H9 (cell line): ENCODE measurements around the gene ASB7. TPM values are rescaled to one million over a fixed set of nuclear protein-coding genes. Genes with fewer than 3 reads are reported as not detected.

Source experiments
- DNase-seq: peaks from one replicate; pipeline ENCODE4 v3.0.0-alpha.2; 2017
- H2AFZ ChIP-seq: one replicate; pipeline ENCODE4 v1.6.1; 2013; ENCODE audit warnings: mild to moderate bottlenecking, low read length, control low read depth, moderate library complexity
- H2AK5ac ChIP-seq: 2 replicates; pipeline ENCODE4 v1.6.1; 2013; ENCODE audit warnings: low read length, control low read depth, mixed read lengths; ENCODE audit not compliant: insufficient read length
- H2BK120ac ChIP-seq: one replicate; pipeline ENCODE4 v1.6.1; 2013; ENCODE audit warnings: low read depth, mild to moderate bottlenecking, low read length, control low read depth, inconsistent platforms; ENCODE audit not compliant: poor library complexity, severe bottlenecking
- H2BK12ac ChIP-seq: 2 replicates; pipeline ENCODE4 v1.6.1; 2013; ENCODE audit warnings: low read length, control low read depth, mixed read lengths, low read depth; ENCODE audit not compliant: insufficient read length
- H2BK15ac ChIP-seq: 2 replicates; pipeline ENCODE4 v1.6.1; 2013; ENCODE audit warnings: low read depth, low read length, control low read depth
- H2BK20ac ChIP-seq: one replicate; pipeline ENCODE4 v1.6.1; 2013; ENCODE audit warnings: low read depth, mild to moderate bottlenecking, low read length, control low read depth, inconsistent platforms; ENCODE audit not compliant: poor library complexity, severe bottlenecking
- H2BK5ac ChIP-seq: 2 replicates; pipeline ENCODE4 v1.6.1; 2013; ENCODE audit warnings: low read length, control low read depth, mixed read lengths; ENCODE audit not compliant: insufficient read length
- H3K14ac ChIP-seq: 2 replicates; pipeline ENCODE4 v1.6.1; 2013; ENCODE audit warnings: low read length, control low read depth; ENCODE audit not compliant: insufficient read depth
- H3K18ac ChIP-seq: 2 replicates; pipeline ENCODE4 v1.6.1; 2013; ENCODE audit warnings: low read depth, mild to moderate bottlenecking, mixed read lengths, low read length, control low read depth; ENCODE audit not compliant: insufficient read length
- H3K23ac ChIP-seq: 2 replicates; pipeline ENCODE4 v1.6.1; 2013; ENCODE audit warnings: low read length, control low read depth, mixed read lengths, low read depth; ENCODE audit not compliant: insufficient read length
- H3K23me2 ChIP-seq: 2 replicates; pipeline ENCODE4 v1.6.1; 2013; ENCODE audit warnings: low read depth, mild to moderate bottlenecking, mixed read lengths, low read length, control low read depth; ENCODE audit not compliant: insufficient read length, poor library complexity, severe bottlenecking
- H3K27ac ChIP-seq: 2 replicates; pipeline ENCODE4 v1.5.1; 2013; ENCODE audit warnings: low read length, control low read depth, mixed read lengths, low read depth; ENCODE audit not compliant: insufficient read length
- H3K27me3 ChIP-seq: 2 replicates; pipeline ENCODE4 v1.6.1; 2013; ENCODE audit warnings: low read length, control low read depth, inconsistent platforms; ENCODE audit not compliant: insufficient read depth
- H3K4ac ChIP-seq: 2 replicates; pipeline ENCODE4 v1.6.1; 2013; ENCODE audit warnings: low read depth, mild to moderate bottlenecking, control low read depth, inconsistent platforms, low read length, moderate library complexity
- H3K4me1 ChIP-seq: 2 replicates; pipeline ENCODE4 v1.6.1; 2013; ENCODE audit warnings: low read length, control low read depth, inconsistent platforms; ENCODE audit not compliant: insufficient read depth
- H3K4me2 ChIP-seq: 2 replicates; pipeline ENCODE4 v1.6.1; 2013; ENCODE audit warnings: low read length, control low read depth, mixed read lengths; ENCODE audit not compliant: insufficient read length, insufficient read depth
- H3K56ac ChIP-seq: 2 replicates; pipeline ENCODE4 v1.6.1; 2013; ENCODE audit warnings: low read depth, mild to moderate bottlenecking, mixed read lengths, low read length, control low read depth; ENCODE audit not compliant: insufficient read length
- H3K79me1 ChIP-seq: 2 replicates; pipeline ENCODE4 v1.6.1; 2013; ENCODE audit warnings: low read depth, mild to moderate bottlenecking, moderate library complexity, low read length, control low read depth, inconsistent platforms; ENCODE audit not compliant: insufficient read depth, poor library complexity, severe bottlenecking
- H3K79me2 ChIP-seq: 2 replicates; pipeline ENCODE4 v1.6.1; 2013; ENCODE audit warnings: low read length, control low read depth, inconsistent platforms; ENCODE audit not compliant: insufficient read depth
- H3K9ac ChIP-seq: 2 replicates; pipeline ENCODE4 v1.6.1; 2013; ENCODE audit warnings: low read length, control low read depth, mixed read lengths; ENCODE audit not compliant: insufficient read length; ENCODE audit errors: extremely low read depth
- H3K9me3 ChIP-seq: one replicate; pipeline ENCODE4 v1.6.1; 2013; ENCODE audit warnings: low read depth, low read length, inconsistent platforms; ENCODE audit not compliant: control insufficient read depth
- H3T11ph ChIP-seq: one replicate; pipeline ENCODE4 v1.6.1; 2013; ENCODE audit warnings: mild to moderate bottlenecking, low read length, control low read depth, inconsistent platforms
- H4K20me1 ChIP-seq: one replicate; pipeline ENCODE4 v1.6.1; 2013; ENCODE audit not compliant: control insufficient read depth, insufficient read length, insufficient read depth
- H4K5ac ChIP-seq: 2 replicates; pipeline ENCODE4 v1.6.1; 2013; ENCODE audit warnings: low read depth, mild to moderate bottlenecking, mixed read lengths, low read length, control low read depth; ENCODE audit not compliant: insufficient read length
- H4K8ac ChIP-seq: replicated peaks from 2 replicates; pipeline ENCODE4 v1.6.1; 2013; ENCODE audit warnings: low read length, control low read depth, mixed read lengths, low read depth; ENCODE audit not compliant: insufficient read length
- H4K91ac ChIP-seq: 2 replicates; pipeline ENCODE4 v1.6.1; 2013; ENCODE audit warnings: low read depth, mild to moderate bottlenecking, moderate library complexity, mixed read lengths, low read length, control low read depth; ENCODE audit not compliant: insufficient read length
- H3K27ac Mint-ChIP-seq, 3 experiments: 2 replicates in 2 of 3; 3 replicates in 1 of 3; pipeline ENCODE4 v1.8.0; 2020 to 2021; ENCODE audit warnings: mixed read lengths in 3 of 3, mild to moderate bottlenecking in 1 of 3, moderate library complexity in 1 of 3
- H3K27me3 Mint-ChIP-seq: 2 replicates; pipeline ENCODE4 v1.8.0; 2021; ENCODE audit warnings: low read depth, mild to moderate bottlenecking, moderate library complexity, mixed read lengths
- H3K36me3 Mint-ChIP-seq, 3 experiments: 2 replicates in 2 of 3; 3 replicates in 1 of 3; pipeline ENCODE4 v1.8.0; 2020 to 2021; ENCODE audit warnings: low read depth in 3 of 3, mixed read lengths in 3 of 3; ENCODE audit not compliant: insufficient read depth in 1 of 3
- H3K4me1 Mint-ChIP-seq, 2 experiments: 2 replicates each; pipeline ENCODE4 v1.8.0; 2020; ENCODE audit warnings: mixed read lengths in 2 of 2
- H3K4me3 Mint-ChIP-seq, 2 experiments: 2 replicates in 1 of 2; 3 replicates in 1 of 2; pipeline ENCODE4 v1.8.0; 2020 to 2021; ENCODE audit warnings: mild to moderate bottlenecking in 2 of 2, mixed read lengths in 2 of 2, moderate library complexity in 1 of 2
- H3K9me3 Mint-ChIP-seq, 2 experiments: 2 replicates in 1 of 2; 3 replicates in 1 of 2; pipeline ENCODE4 v1.8.0; 2020; ENCODE audit warnings: mild to moderate bottlenecking in 2 of 2, mixed read lengths in 2 of 2, moderate library complexity in 1 of 2
- CTCF ChIP-seq: fragments of 200-600 bp; sonication (generic); conservative IDR thresholded peaks from 3 replicates; pipeline ENCODE4 v1.8.0; 2021; ENCODE audit warnings: antibody characterized with exemption, mild to moderate bottlenecking
- WGBS: extraction: QIAGEN DNeasy Blood & Tissue Kit; methylation state at CpG from one replicate; pipeline ENCODE4 v1.1.7; 2013; ENCODE audit warnings: missing lambda C conversion rate, low lambda C conversion rate, mixed read lengths; ENCODE audit not compliant: insufficient read length; ENCODE audit errors: extremely low coverage; 5-methylcytosine and 5-hydroxymethylcytosine counted together
- total RNA-seq: library from RNA; stranded (reverse); gene quantifications from 2 replicates; pipeline ENCODE4 v1.2.1, GENCODE V29; 2021

Gene ASB7
- total RNA-seq, 1 experiment from 2014 or later: 12.8 TPM

- no peak overlapping the region for H3K4me2 ChIP-seq
- H2BK15ac ChIP-seq: no peak overlapping the region
- H3K4me1 ChIP-seq: no peaks in the 10 kb centered on the region
- no peak overlapping the region for H3K14ac ChIP-seq
- no peaks in the 10 kb centered on the region for H3K9me3 ChIP-seq
- H3K4me3 Mint-ChIP-seq: no peak overlapping the region
- no peaks in the 10 kb centered on the region for H3K79me1 ChIP-seq
- H4K20me1 ChIP-seq: no peaks in the 10 kb centered on the region
- no peaks in the 10 kb centered on the region; a peak in 1 of 5 replicates for H3K9me3 Mint-ChIP-seq
- no CpG with 5 or more reads among the region's 2 CpGs for WGBS
- peaks cover 9 to 12% of the 10 kb centered on the region in 2 experiments for H3K4me1 Mint-ChIP-seq
- H3K23me2 ChIP-seq: no peaks in the 10 kb centered on the region
- no peak overlapping the region for H2AK5ac ChIP-seq
- no peak overlapping the region for H4K8ac ChIP-seq
- no peak overlapping the region for H3K18ac ChIP-seq
- no peak overlapping the region for H2BK20ac ChIP-seq
- H3K23ac ChIP-seq: no peak overlapping the region
- H2AFZ ChIP-seq: no peak overlapping the region
- no peaks in the 10 kb centered on the region for H3K27me3 ChIP-seq
- H3K27me3 Mint-ChIP-seq: no peaks in the 10 kb centered on the region
- H3K79me2 ChIP-seq: no peaks in the 10 kb centered on the region
- H4K91ac ChIP-seq: no peak overlapping the region
- H3T11ph ChIP-seq: no peak overlapping the region
- no peak overlapping the region for H4K5ac ChIP-seq
- no peaks in the 10 kb centered on the region; a peak in 1 of 7 replicates for H3K36me3 Mint-ChIP-seq
- H3K9ac ChIP-seq: no peak overlapping the region
- no peak overlapping the region for H3K27ac ChIP-seq
- no peak for TF ChIP-seq CTCF
- no peak overlapping the region for H2BK120ac ChIP-seq
- DNase-seq: no peak
- no peak overlapping the region for H2BK12ac ChIP-seq
- no peak overlapping the region for H3K4ac ChIP-seq
- no peak overlapping the region for H3K56ac ChIP-seq
- H2BK5ac ChIP-seq: no peak overlapping the region
- H3K27ac Mint-ChIP-seq: peak overlapping the region in 1 of 3 experiments; percentile 50; a peak in 1 of 7 replicates
Measured at GRCh38 chr15:100652116-100652515, 49.7 kb downstream of the ASB7 start.
